OCI-M2 (cell line): ENCODE results near the gene ARHGAP6.

Source experiments
- DNase-seq: peaks from one replicate; lab custom pipeline; 2025; ENCODE audit not compliant: unreplicated experiment; lab: John Stamatoyannopoulos, UW

ARHGAP6 gene

DNA sequence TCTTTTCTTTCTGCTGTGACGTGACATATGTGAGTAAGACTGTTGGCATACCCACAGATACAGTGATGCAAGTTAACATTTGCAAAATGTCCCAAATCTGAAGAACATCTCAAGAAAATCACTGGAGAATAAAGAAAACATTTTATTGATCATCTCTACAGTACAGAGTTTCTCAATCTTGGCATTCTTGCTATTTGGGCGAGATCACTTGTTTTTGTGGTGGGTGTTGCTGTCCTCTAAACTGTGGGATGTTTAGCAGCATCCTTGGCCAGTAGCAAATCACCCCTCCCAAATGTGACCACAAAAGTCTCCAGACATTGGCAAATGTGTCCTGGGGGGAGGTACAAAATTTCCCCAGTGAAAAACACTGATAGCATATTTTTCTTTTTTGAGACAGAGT lies 343.7 kb downstream of the ARHGAP6 start:
- DNase-seq, result no peak

DNA sequence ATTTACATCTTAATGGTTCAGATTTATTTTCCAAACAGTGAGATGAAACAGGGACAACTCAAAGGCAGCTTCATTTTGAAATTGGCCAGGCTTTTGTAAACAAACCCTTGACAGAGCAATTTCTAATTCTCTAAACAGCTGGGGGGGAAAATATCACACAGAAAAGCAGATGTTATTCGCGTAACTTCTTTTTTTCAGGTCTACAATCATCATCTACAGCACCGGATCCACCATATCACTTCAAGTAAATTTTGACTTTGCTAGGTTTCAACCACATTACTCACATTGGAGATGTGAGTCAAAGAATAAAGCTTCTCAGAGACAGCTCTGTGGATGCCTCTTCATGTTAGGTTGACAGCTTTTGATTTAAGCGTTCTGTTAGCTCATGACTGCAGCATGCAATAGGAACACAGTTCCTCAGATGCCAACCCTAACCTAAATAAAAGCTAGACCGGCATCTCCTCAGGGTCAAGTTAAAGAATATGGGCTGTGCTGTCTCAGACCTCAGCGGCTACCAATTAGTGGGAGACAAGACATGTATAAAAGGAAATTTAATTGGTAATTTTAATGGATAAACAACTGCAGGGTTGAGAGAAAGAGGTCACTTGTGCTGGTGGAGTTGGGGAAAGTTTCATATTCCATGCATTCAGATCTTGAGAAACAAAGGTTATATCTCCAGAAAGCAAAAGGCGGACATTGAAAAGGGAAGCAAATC lies 345.8 kb downstream of the ARHGAP6 start:
- DNase-seq, result no peak

DNA sequence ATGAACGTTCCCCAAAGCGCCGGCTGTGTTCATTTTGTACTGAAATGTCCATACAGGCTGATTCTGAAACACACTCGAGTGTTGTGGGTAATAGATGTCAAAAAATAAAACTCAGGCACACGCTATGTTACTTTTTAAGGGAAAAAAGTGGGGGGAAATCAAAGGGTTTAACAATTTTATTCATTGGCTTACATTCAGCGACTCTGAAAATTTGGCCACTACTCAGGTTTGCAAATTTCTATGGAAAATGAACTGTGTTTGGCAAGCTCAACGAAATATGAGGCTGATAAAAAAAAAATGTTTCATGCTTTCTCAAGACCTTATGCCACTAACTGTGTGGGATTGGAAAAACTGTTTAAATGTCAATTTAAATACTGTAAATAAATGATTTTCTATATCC lies 354.0 kb downstream of the ARHGAP6 start:
- DNase-seq, result no peak

DNA sequence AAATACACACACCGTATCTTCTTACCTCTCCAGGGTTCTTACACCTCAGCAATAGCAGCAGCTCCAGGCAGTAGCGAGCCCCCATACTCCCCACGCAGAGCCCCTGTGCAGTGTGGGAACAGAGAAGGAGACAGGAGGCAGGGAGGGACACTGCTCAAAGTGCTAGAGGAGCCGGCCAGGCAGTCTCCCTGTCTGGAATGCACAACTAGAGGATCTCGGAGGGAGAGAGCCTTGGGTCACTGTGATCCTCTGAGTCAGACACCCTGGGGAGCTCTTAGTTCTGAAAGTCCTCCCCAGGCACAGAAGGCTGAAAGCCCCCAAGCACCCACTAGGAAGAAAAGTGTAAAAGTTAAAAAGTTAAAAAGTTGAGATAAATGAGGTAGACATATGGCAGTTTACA lies 356.5 kb downstream of the ARHGAP6 start:
- DNase-seq, result no peak

DNA sequence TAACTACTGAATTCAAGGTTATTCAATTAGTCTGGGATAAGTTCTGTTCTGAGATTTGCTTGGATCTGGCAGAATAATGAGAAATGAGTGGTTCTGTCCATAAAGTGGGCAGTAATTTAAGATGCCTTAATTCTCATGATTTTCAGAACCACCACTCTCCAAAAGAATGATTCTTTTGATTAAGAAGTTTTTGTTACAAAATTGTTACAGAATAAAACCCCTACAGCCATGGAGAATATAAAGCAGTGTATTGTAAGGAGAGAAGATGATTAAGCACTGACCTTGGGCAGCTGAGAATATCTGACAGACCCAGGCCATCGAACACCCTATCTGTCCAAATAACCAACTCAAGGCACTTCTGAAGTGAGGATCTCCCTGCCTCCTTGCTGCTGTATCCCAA lies 360.1 kb downstream of the ARHGAP6 start:
- no peak for DNase-seq

DNA sequence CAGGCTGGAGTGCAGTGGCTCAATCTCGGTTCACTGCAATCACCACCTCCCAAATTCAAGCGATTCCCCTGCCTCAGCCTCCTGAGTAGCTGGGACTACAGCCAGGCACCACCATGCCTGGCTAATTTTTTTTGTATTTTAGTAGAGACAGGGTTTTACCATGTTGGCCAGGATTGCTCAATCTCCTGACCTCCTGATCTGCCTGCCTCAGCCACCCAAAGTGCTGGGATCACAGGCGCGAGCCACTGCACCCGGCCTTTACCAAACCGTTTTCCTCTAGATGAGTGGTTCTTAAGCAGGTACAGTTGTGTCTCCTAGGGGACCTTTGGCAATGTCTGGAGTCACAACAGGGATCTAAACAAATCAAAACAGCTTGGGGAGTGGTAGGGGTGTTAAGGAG lies 360.9 kb downstream of the ARHGAP6 start:
- DNase-seq, result no peak

DNA sequence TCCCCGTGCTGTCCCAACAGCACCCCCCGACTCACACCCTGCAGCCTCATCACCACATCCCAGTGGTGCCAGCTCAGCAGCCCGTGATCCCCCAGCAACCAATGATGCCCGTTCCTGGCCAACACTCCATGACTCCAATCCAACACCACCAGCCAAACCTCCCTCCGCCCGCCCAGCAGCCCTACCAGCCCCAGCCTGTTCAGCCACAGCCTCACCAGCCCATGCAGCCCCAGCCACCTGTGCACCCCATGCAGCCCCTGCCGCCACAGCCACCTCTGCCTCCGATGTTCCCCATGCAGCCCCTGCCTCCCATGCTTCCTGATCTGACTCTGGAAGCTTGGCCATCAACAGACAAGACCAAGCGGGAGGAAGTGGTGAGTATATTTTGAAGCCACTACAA lies 367.1 kb downstream of the ARHGAP6 start:
- DNase-seq, result no peak

DNA sequence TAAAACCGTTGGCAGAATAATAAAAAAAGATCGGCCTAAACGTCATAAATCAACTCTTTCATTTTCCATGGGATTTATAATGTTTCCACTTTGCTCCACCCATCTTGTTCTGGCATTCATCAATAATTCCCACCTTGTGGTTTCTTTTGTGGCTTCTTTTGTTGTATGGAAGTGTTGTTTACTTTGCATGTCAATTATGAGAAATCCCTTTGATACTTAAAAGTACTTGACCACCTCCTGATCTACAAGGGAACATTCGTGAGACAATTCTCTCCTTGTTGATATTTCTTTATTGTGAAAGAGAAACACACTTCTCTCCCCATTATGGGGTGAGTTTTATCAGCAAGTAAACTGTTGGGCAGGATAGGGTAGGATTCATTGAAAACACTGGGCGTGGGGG lies 369.7 kb downstream of the ARHGAP6 start:
- DNase-seq, result no peak

DNA sequence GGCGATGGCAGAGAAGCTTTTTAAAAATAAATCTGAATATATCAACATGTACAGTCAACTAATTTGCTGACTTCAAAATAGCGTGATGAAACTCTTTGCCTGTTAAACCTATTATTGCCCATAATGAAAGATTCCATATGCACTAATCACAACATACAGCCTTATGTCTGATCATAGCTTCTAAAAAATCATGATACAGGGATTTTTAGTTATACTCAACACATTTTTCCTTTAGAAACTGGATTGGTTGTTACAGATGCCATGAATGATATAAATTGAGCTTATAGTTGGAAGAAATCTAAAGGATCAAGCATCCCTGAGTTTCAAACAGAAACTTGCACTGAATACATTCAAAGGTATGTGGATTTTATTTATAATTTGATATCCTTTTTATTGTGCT lies 372.6 kb downstream of the ARHGAP6 start, which contains the start of gene AMELX:
Gene AMELX (plus strand): TSS at position 301 of the 400 bp plus-strand sequence. CDS start 1,376 bp downstream, outside the sequence.
- DNase-seq, result no peak

DNA sequence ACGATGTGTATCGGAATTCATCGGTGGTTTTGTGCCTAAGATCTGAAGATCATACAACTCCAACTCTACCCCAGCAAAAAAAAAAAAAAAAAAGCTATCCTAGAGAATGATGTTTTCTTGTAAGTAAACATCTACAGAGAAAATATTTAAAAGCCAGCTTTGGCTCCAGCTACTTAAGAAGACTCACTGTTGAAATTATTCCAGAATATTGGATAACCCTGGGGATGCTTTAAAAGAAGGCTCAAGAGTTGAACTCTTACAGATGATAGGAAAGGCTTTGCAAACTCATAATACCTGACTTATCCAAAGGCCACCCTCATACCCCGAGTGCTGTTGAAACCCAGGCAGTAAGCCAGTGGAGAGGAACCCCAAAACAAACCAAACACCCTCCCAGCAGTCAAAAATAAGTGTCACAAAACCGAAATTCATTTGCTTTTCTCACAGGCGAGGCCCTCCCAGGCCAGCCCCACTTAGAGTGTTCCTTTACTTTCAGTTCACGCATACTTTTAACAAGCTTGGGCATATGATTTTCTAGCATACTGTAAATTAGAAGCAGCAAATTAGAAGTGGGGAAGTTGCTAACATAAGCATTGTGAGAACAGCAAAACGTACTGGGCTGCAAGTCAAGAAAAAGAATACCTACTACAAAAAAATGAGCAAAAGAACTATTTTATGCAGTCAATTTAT lies 375.2 kb downstream of the ARHGAP6 start:
- DNase-seq, result no peak

DNA sequence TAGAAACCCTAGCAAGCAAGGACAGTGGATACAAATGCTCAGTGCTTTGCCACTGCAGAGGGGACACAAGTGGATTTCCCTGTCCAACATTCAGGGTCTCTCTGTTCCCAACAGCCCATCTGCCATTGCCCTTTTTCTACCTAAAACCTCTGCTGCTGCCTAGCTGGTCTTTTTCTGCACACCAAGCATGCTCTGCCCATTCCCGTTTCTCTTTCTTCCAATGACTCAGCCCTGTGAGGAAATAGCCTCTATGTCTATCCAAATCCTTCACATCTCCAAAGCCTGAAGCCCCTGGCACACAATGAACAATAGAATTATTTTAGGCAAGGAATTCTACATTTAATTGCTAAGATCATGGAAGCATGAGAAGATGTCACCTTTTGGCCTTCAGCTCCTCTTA lies 378.2 kb downstream of the ARHGAP6 start:
- DNase-seq, result no peak

DNA sequence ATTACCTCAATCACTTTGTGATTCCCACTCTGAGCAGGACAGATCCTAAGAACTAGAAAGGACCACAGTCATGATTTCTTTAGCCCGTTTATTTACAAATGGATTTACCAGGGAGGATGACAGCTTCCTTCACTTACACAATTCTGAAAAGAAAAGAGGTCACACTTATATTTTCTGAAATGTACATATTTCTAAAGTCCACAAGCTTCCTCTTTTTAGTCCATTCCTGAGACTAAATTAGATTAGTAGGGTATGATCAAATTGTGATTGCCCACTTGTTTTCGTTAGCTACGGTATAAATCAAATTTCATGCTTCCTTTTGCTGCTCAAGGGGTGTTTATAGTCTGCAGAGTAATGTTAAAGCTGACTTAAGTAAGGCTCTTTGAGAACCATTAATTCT lies 380.1 kb downstream of the ARHGAP6 start:
- DNase-seq, result no peak

DNA sequence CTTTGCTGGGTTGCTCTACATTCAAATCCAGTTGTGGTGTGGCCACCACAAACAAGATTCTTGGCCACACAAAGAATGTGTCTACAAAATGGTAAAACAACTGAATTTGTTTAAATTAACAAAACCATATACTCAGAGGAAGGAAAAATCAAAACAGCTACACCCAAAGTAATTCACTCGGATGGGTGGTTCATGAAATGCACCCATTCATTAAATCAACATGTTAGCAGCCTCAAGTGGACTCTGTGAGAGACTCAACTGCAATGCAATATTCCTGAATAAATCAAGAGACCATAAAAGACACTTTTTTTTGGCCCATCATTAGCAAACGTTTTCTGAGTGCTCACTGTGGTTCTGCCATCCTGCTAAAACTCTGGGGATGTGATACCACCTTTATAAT lies 383.7 kb downstream of the ARHGAP6 start:
- no peak for DNase-seq

DNA sequence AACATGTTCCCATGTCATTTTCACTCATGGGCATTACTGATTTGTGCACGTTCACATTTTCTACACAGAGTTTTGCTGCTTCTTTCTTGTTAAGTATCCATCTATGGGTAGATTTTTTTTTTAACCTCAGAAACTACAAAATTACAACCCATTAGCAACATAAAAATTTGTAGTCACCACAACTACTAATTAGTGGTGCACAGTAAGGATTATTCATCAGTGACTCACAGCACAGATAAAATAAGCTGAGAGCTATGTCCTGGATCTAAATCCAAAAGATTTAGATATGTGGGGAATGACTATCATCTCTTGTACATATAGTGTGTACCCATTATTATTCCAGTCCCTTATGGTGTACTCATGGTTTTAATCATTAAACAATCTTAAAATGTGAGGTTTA lies 392.2 kb downstream of the ARHGAP6 start:
- no peak for DNase-seq

DNA sequence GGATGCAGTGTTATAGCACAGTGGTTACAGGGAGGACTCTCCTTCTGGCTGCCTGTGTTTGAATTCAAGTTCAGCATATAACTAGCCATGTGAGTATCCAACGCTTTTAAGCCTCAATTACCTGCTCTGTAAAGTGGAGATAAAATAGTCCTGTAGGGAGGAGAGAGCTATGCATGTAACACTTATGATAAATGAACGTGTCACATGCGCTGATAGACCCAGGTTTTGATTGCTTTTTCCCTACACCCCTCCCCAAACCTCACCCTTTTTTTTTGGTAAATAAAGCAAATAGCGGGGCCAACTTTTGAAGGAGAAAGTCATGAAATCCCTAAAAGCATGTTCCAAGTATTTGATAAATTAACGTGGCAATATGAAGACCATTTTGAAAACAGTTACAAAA lies 392.9 kb downstream of the ARHGAP6 start:
- DNase-seq, result no peak

DNA sequence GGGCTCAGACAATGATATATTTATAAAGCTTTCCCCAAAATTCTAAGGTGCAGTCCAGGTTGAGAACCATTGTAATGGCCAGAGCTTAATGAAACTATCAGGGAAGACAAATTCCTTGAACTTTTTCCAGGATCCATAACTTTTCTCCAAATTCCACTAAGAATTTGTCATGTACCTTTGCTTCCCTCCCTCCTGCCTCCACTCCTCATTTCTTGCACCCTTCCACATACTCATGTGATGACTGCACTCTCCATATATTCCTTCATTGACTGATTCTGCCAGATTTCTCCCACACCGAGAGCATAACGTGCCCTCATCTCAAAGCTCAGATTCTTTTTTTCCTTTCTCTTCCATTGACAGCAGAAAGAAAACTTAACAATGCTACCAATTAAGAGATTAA lies 393.4 kb downstream of the ARHGAP6 start:
- no peak for DNase-seq

DNA sequence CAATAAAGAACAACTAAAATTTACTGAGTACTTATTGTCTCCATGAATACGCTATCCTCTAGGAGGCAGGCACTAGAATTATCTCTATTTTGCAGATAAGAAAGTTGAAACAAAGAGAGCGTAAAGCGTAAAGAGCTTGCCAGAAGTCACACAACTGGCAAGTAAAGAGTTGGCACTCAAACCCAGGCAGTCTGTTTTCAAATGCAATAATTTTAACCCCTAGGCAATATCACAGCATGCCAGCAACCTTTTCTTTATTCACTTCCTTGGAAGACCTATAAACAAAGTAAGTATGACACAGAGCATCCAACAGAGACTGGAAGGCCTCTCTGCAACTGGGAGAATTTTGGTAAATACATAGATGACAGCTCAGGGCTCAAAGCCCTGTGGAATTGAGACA lies 395.7 kb downstream of the ARHGAP6 start:
- no peak for DNase-seq

DNA sequence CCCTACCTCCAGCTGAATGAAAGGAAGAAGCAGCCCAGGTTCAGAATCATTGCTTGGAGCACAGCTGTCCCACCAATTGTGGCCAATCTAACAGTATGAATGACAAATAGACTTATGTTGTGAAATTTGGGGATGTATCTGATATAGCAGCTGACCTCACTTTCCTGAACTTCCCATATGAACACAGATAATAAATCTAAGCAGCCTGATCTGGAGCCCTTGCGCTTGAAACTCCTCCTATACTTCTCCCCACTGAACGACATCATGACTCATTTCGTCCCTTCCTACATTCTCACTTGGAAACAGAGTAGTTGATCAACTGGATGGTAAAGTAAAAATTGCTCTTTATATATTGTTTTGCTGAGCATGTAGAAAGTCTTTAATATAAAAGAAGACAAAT lies 396.7 kb downstream of the ARHGAP6 start:
- DNase-seq, result no peak

DNA sequence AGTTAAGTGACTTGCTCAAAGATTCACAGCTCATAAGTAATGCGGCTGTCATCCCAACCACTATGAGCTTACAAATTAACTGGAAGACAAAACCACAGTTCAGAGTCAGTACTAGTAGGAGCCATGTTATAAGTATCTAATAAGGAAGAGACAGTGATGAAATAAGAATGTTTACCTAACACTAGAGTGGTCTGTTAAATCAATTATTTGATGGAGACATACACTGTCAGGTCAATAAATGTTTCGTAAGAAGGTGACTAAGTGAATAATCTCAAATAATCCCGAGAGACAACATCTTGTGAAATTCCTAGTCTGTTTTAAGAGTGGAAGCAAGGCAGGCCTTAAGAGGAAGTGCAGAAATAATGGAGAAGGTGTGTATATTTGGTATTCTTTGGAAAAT lies 398.3 kb downstream of the ARHGAP6 start:
- no peak for DNase-seq

DNA sequence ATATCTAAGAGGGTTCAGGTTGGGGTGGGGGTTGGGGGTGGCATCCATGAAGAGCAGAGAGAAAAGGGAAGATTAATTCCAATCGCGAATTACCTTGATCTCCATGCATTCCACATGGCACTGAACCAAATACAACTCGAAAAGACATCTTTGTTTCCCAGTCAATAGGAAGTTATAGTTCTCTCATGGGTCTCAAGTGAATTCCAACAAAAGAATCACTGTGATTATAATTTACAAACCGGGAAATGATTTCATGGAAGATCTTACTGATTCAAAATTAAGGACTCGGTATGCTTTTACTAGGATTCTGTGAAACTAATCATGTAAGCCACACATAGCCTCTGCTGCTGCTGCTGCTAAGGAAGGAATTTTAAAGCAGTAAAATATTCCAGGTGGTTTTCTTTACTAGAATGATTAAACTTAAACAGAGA lies 399.1 kb downstream of the ARHGAP6 start:
- DNase-seq, result no peak

DNA sequence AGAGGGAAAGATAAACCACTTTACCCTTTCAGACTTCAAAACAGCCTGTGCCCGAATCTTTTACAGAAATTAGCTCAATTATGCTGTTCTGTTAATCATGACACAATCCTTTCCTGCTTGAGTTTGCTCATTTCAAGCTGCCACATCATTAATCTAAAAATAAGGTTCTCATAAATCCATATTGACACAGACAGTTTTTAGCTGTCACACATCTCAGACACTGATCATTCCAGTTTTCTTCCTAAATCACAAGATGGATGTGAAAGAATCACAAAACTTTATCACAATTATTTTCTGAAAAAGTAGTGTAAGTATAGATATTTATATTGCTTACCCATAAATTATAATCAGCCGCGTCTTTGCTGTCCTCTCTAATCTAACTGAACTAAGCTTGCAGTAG lies 400.4 kb downstream of the ARHGAP6 start:
- no peak for DNase-seq

DNA sequence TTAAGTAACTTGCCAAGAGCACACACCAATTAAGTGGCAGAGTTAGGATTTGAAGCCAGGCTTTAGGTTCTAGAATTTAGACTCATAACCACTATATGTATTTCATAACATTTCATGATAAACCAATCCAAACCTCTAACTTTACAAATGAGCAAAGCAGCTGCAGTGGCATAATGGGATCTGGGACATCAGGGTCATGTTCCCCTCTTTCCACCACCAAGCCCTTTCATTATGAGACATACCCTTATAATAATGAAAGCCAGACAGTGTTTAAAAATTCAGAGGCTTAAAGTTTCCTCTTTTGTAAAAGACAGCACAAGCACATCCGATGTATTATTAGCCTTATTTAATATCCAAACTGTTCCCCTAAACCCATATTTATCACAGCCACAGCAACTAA lies 400.8 kb downstream of the ARHGAP6 start:
- no peak for DNase-seq

DNA sequence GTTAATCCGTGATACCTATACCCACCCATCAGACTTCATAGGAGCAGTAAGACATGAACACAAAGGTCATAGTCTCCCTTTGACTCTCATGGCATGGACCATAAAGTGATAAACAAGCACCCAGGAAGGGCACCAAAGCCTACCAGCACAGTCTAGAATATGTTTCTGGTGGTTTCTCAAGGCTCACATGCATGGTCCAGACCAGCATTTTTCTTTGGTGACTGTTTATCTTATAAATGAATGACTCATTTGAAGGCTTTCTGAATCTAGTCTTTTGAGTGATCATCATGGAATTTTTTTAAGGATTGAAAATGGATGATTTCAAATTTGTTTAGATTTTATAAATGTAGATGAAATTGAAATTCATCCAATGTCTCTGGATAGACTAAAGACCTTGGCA lies 404.5 kb downstream of the ARHGAP6 start:
- no peak for DNase-seq
